H1 (cell line): ENCODE results near the gene TOMM34. TPM values are rescaled to one million over a fixed set of nuclear protein-coding genes. Genes with fewer than 3 reads are reported as not detected.

Source experiments
- CTCF ChIA-PET: fragments of 300-600 bp; sonication (Branson Sonifier 250); formaldehyde crosslinking; loops from one replicate; lab custom pipeline; 2021; ENCODE audit not compliant: partially characterized antibody; lab: Charles Lee
- POLR2A ChIA-PET: fragments of 300-600 bp; sonication (Branson Sonifier 250); formaldehyde crosslinking; loops from one replicate; lab custom pipeline; 2021; ENCODE audit warnings: inconsistent platforms; ENCODE audit not compliant: partially characterized antibody; lab: Charles Lee
- DNase-seq, 2 experiments: peaks; one replicate each; pipeline versions ENCODE4 v3.0.0 to v3.0.0-alpha.2; 2010 to 2022; ENCODE audit warnings: low spot score in 2 of 2, low read depth in 1 of 2, mixed read lengths in 1 of 2
- FAIRE-seq: peaks from 2 replicates; lab custom pipeline; 2011; peaks lifted over from hg19 to GRCh38; lab: Jason Lieb, UNC
- H2AFZ ChIP-seq: 2 replicates; pipeline ENCODE4 v1.8.1; 2012; ENCODE audit warnings: low read length, inconsistent platforms
- H2AK5ac ChIP-seq: 2 replicates; pipeline ENCODE4 v1.6.1; 2013; ENCODE audit warnings: low read depth, low read length
- H2BK120ac ChIP-seq: replicated peaks from 2 replicates; pipeline ENCODE3; 2013; ENCODE audit warnings: low read depth, low read length, inconsistent platforms
- H2BK12ac ChIP-seq: 2 replicates; pipeline ENCODE4 v1.6.1; 2013; ENCODE audit warnings: low read depth, low read length
- H2BK15ac ChIP-seq: 2 replicates; pipeline ENCODE4 v1.6.1; 2013; ENCODE audit warnings: low read length
- H2BK20ac ChIP-seq: 2 replicates; pipeline ENCODE4 v1.6.1; 2013; ENCODE audit warnings: low read length
- H2BK5ac ChIP-seq: 2 replicates; pipeline ENCODE4 v1.6.1; 2013; ENCODE audit warnings: low read depth, low read length
- H3K14ac ChIP-seq: 2 replicates; pipeline ENCODE4 v1.6.1; 2013; ENCODE audit warnings: inconsistent platforms; ENCODE audit not compliant: insufficient read length
- H3K18ac ChIP-seq: 2 replicates; pipeline ENCODE4 v1.6.1; 2013; ENCODE audit warnings: low read length; ENCODE audit errors: extremely low read depth
- H3K23ac ChIP-seq: 2 replicates; pipeline ENCODE4 v1.6.1; 2013; ENCODE audit warnings: inconsistent platforms; ENCODE audit not compliant: insufficient read length
- H3K23me2 ChIP-seq: 2 replicates; pipeline ENCODE4 v1.6.1; 2013; ENCODE audit warnings: low read depth, low read length
- H3K27ac ChIP-seq: 2 replicates; pipeline ENCODE4 v1.6.1; 2011; ENCODE audit warnings: low read depth, low read length, inconsistent platforms
- H3K27me3 ChIP-seq, 4 experiments: replicated peaks in 1 of 4; 1 replicate in 1 of 4; 2 replicates in 3 of 4; pipeline versions ENCODE4 v1.6.1 to v1.8.1; 2011 to 2013; ENCODE audit warnings: low read length in 3 of 4, mild to moderate bottlenecking in 3 of 4, inconsistent platforms in 2 of 4, mixed read lengths in 2 of 4, moderate library complexity in 1 of 4; ENCODE audit not compliant: control insufficient read depth in 3 of 4, insufficient read depth in 3 of 4; ENCODE audit errors: extremely low read depth in 1 of 4
- H3K36me3 ChIP-seq, 4 experiments: 2 replicates each; pipeline versions ENCODE4 v1.6.1 to v1.8.1; 2011 to 2013; ENCODE audit warnings: mild to moderate bottlenecking in 4 of 4, low read length in 3 of 4, moderate library complexity in 2 of 4, control low read depth in 1 of 4, inconsistent platforms in 1 of 4; ENCODE audit not compliant: insufficient read depth in 4 of 4, control insufficient read depth in 2 of 4
- H3K4ac ChIP-seq: replicated peaks from 2 replicates; pipeline ENCODE3; 2013; ENCODE audit warnings: low read length, low read depth, mixed read lengths, inconsistent platforms; ENCODE audit not compliant: insufficient read length
- H3K4me1 ChIP-seq, 4 experiments: replicated peaks in 1 of 4; 1 replicate in 1 of 4; 2 replicates in 3 of 4; pipeline versions ENCODE4 v1.6.1 to v1.8.1; 2011 to 2013; ENCODE audit warnings: low read length in 3 of 4, inconsistent platforms in 2 of 4, mixed read lengths in 1 of 4; ENCODE audit not compliant: insufficient read depth in 4 of 4, control insufficient read depth in 3 of 4
- H3K4me2 ChIP-seq, 2 experiments: 2 replicates each; pipeline versions ENCODE4 v1.6.1 to v1.8.1; 2011 to 2013; ENCODE audit warnings: low read depth in 2 of 2, low read length in 2 of 2, control low read depth in 1 of 2, inconsistent platforms in 1 of 2, mild to moderate bottlenecking in 1 of 2; ENCODE audit not compliant: insufficient read depth in 1 of 2
- H3K4me3 ChIP-seq, 4 experiments: fragments of 200-600, 300-600 bp in 1 of 4; sonication (generic), shearing (Covaris generic), sonication (Bioruptor Twin) in 1 of 4; 2 replicates each; pipeline versions ENCODE4 v1.5.1 to v1.8.1; 2011 to 2016; ENCODE audit warnings: low read length in 4 of 4, low read depth in 3 of 4, control low read depth in 2 of 4, inconsistent platforms in 2 of 4, mild to moderate bottlenecking in 2 of 4, mixed read lengths in 1 of 4, moderate library complexity in 1 of 4; ENCODE audit not compliant: insufficient read depth in 2 of 4; ENCODE audit errors: extremely low read depth in 1 of 4
- H3K56ac ChIP-seq: replicated peaks from 2 replicates; pipeline ENCODE3; 2013; ENCODE audit warnings: low read depth, mild to moderate bottlenecking, mixed read lengths, low read length, inconsistent platforms; ENCODE audit not compliant: insufficient read length
- H3K79me1 ChIP-seq: 2 replicates; pipeline ENCODE4 v1.6.1; 2013; ENCODE audit warnings: low read depth, low read length, control low read depth
- H3K79me2 ChIP-seq, 2 experiments: 2 replicates each; pipeline versions ENCODE4 v1.6.1 to v1.8.1; 2012 to 2013; ENCODE audit warnings: low read length in 2 of 2, mild to moderate bottlenecking in 2 of 2, inconsistent platforms in 1 of 2; ENCODE audit not compliant: insufficient read depth in 2 of 2, control insufficient read depth in 1 of 2
- H3K9ac ChIP-seq, 4 experiments: replicated peaks in 1 of 4; 1 replicate in 1 of 4; 2 replicates in 3 of 4; pipeline versions ENCODE4 v1.6.1 to v1.8.1; 2011 to 2013; ENCODE audit warnings: low read depth in 3 of 4, low read length in 3 of 4, control low read depth in 2 of 4, mild to moderate bottlenecking in 2 of 4, moderate library complexity in 2 of 4, inconsistent platforms in 1 of 4; ENCODE audit errors: extremely low read depth in 1 of 4
- H3K9me3 ChIP-seq, 2 experiments: 2 replicates each; pipeline versions ENCODE4 v1.6.1 to v1.8.1; 2012 to 2013; ENCODE audit warnings: mild to moderate bottlenecking in 2 of 2, moderate library complexity in 2 of 2, control low read depth in 1 of 2, inconsistent platforms in 1 of 2, low read depth in 1 of 2, low read length in 1 of 2, mixed read lengths in 1 of 2; ENCODE audit not compliant: insufficient read depth in 2 of 2
- H4K20me1 ChIP-seq, 2 experiments: replicated peaks in 1 of 2; 2 replicates each; pipeline versions ENCODE3 to v1.8.1; 2011 to 2013; ENCODE audit warnings: inconsistent platforms in 2 of 2, low read length in 2 of 2, mild to moderate bottlenecking in 1 of 2; ENCODE audit not compliant: insufficient read depth in 2 of 2, control insufficient read depth in 1 of 2
- H4K5ac ChIP-seq: 2 replicates; pipeline ENCODE4 v1.6.1; 2013; ENCODE audit warnings: low read length, low read depth, mixed read lengths, inconsistent platforms; ENCODE audit not compliant: insufficient read length
- H4K8ac ChIP-seq: 2 replicates; pipeline ENCODE4 v1.8.0; 2013; ENCODE audit warnings: mild to moderate bottlenecking, moderate library complexity, low read length, inconsistent platforms; ENCODE audit not compliant: insufficient read depth; ENCODE audit errors: extremely low read depth
- H4K91ac ChIP-seq: replicated peaks from 2 replicates; pipeline ENCODE3; 2013; ENCODE audit warnings: low read length, mixed read lengths, inconsistent platforms; ENCODE audit not compliant: insufficient read length
- TBP ChIP-seq: IDR thresholded peaks from 2 replicates; pipeline ENCODE4 v1.6.1; 2011; ENCODE audit warnings: low read depth, low read length, improper control_type of control experiment
- WGBS, 2 experiments: shearing (Covaris generic) in 1 of 2; methylation state at CpG; one replicate each; pipeline versions ENCODE4 v1.1.6 to v1.1.7; 2013 to 2015; ENCODE audit warnings: low lambda C conversion rate in 2 of 2, mixed read lengths in 2 of 2, inconsistent platforms in 1 of 2, low coverage in 1 of 2, missing lambda C conversion rate in 1 of 2; ENCODE audit not compliant: insufficient replicate concordance in 2 of 2, insufficient coverage in 1 of 2, insufficient read length in 1 of 2; ENCODE audit errors: extremely low coverage in 1 of 2, missing lambda C conversion rate in 1 of 2; 5-methylcytosine and 5-hydroxymethylcytosine counted together
- polyA plus RNA-seq, 7 experiments: library from polyadenylated mRNA; depleted of rRNA in 3 of 7; stranded (reverse) in 5 of 7; unstranded in 2 of 7; fragments of >200 nt in 5 of 7; fragments of 200-250 nt in 2 of 7; gene quantifications; 1 replicate in 5 of 7; 2 replicates in 1 of 7; 4 replicates in 1 of 7; pipeline versions ENCODE4 v1.2.1 to v1.2.3, GENCODE V29; 2011 to 2013; ENCODE audit warnings: missing spikeins in 2 of 7, mixed read lengths in 2 of 7
- total RNA-seq: library from RNA; stranded (reverse); fragmentation: NEBNext Ultra II Directional; extraction: Animal tissue kit (Norgen Biotek cat#: 25700); gene quantifications from 2 replicates; pipeline ENCODE4 v1.2.1, GENCODE V29; 2021

Gene TOMM34
- total and polyA plus RNA-seq, 2 of the 8 experiments (the other 6 are each of a cell fraction or from before 2014, with no cell fraction given), result 32.1 to 35.1 TPM

GRCh38 chr20:44946271-44946852, 13.8 kb downstream of the TOMM34 start:
- H2BK15ac ChIP-seq, result no peak overlapping the region
- H2BK120ac ChIP-seq, result no peak overlapping the region
- no peaks in the 10 kb centered on the region for H3K27me3 ChIP-seq
- H3K27ac ChIP-seq, result no peak overlapping the region
- H4K91ac ChIP-seq, result no peak overlapping the region
- H2BK5ac ChIP-seq, result no peak overlapping the region
- no peak overlapping the region for H2BK12ac ChIP-seq
- no peak overlapping the region for H3K23ac ChIP-seq
- H2AFZ ChIP-seq, result no peak overlapping the region
- ChIA-PET POLR2A (interaction anchor here (1.1 to 2.5 kb wide), 9 partner anchors 7 to 35 kb away, joined by 3 to 12 read pairs (median 5); partner anchors contain the start of gene TOMM34), CTCF (interaction anchor here (0.6 to 1.2 kb wide), 4 partner anchors 16 to 345 kb away, joined by 3 to 4 read pairs (median 3); no protein-coding TSS in a partner anchor)
- no peak overlapping the region for H3K4ac ChIP-seq
- H3K4me2 ChIP-seq, result no peak overlapping the region
- no peak overlapping the region for H4K5ac ChIP-seq
- no peak overlapping the region for H3K18ac ChIP-seq
- H2BK20ac ChIP-seq, result no peak overlapping the region
- H3K14ac ChIP-seq, result no peak overlapping the region
- peaks cover 5 to 6% of the 10 kb centered on the region in 2 experiments for H4K20me1 ChIP-seq
- no peak overlapping the region for H2AK5ac ChIP-seq
- no peak overlapping the region for H4K8ac ChIP-seq
- H3K9me3 ChIP-seq, result no peaks in the 10 kb centered on the region
- DNase-seq (no peak), FAIRE-seq (no peak)
- no peaks in the 10 kb centered on the region for H3K23me2 ChIP-seq
- H3K56ac ChIP-seq, result no peak overlapping the region
- peaks cover 14 to 71% (median 48%) of the 10 kb centered on the region in 4 experiments for H3K36me3 ChIP-seq
- H3K79me1 ChIP-seq, result peaks cover under 1% of the 10 kb centered on the region; the same call in 1 of the 2 replicates
- no peak overlapping the region for H3K9ac ChIP-seq
- no peak overlapping the region for H3K4me3 ChIP-seq
- no peaks in the 10 kb centered on the region for H3K4me1 ChIP-seq
- H3K79me2 ChIP-seq, result no peaks in the 10 kb centered on the region
- WGBS, 2 experiments, result 90% methylated on average over 2 of the region's 2 CpGs; no CpG with 5 or more reads in 1 of the 2 experiments
- no peak for TF ChIP-seq TBP
